GM19240 (cell line): Measurements from ENCODE around the gene KRTAP10-7.
"Not testable (repeated sequence)": the region's sequence is repeated elsewhere in the genome, so short reads cannot be mapped to it uniquely, and the experiment has no call there.

Experiments used
- DNase-seq: peaks from one replicate; pipeline ENCODE4 v3.0.0; 2011; ENCODE audit warnings: low spot score; ENCODE audit not compliant: insufficient read length

Gene KRTAP10-7

GRCh38 chr21:44571844-44572782 is 28.3 kb upstream of the KRTAP10-7 start:
- DNase-seq: no peak

GRCh38 chr21:44572959-44573583 is 27.3 kb upstream of the KRTAP10-7 start:
- no peak for DNase-seq

- DNase-seq: not testable (repeated sequence)
Observed at GRCh38 chr21:44573630-44574456, 26.6 kb upstream of the KRTAP10-7 start, which contains the start of gene KRTAP10-4. Gene KRTAP10-4, plus strand, starts transcription at chr21:44573729. Its CDS starts 30 bp downstream, at chr21:44573759.

GRCh38 chr21:44574457-44575306 is 25.7 kb upstream of the KRTAP10-7 start:
- no peak for DNase-seq

- DNase-seq: no peak
Observed at GRCh38 chr21:44575307-44576024, 24.9 kb upstream of the KRTAP10-7 start.

- no peak for DNase-seq
Observed at GRCh38 chr21:44576025-44576420, 24.4 kb upstream of the KRTAP10-7 start.

GRCh38 chr21:44578371-44579055 is 21.9 kb upstream of the KRTAP10-7 start:
- no peak for DNase-seq

GRCh38 chr21:44579056-44579832 is 21.2 kb upstream of the KRTAP10-7 start:
- no peak for DNase-seq

GRCh38 chr21:44579833-44580144 is 20.6 kb upstream of the KRTAP10-7 start:
- DNase-seq: no peak

GRCh38 chr21:44580231-44580821 is 20.1 kb upstream of the KRTAP10-7 start, which contains the start of gene KRTAP10-5:
Gene KRTAP10-5, minus strand, starts transcription at chr21:44580604. Its CDS starts 26 bp downstream, at chr21:44580578.
- not testable (repeated sequence) for DNase-seq

GRCh38 chr21:44581158-44581557 is 19.2 kb upstream of the KRTAP10-7 start:
- no peak for DNase-seq

GRCh38 chr21:44582055-44582454 is 18.3 kb upstream of the KRTAP10-7 start:
- no peak for DNase-seq

- no peak for DNase-seq
Observed at GRCh38 chr21:44583089-44583799, 17.2 kb upstream of the KRTAP10-7 start.

- DNase-seq: no peak
Observed at GRCh38 chr21:44583800-44584147, 16.6 kb upstream of the KRTAP10-7 start.

GRCh38 chr21:44585892-44586291 is 14.5 kb upstream of the KRTAP10-7 start:
- no peak for DNase-seq

GRCh38 chr21:44589094-44589493 is 11.3 kb upstream of the KRTAP10-7 start:
- no peak for DNase-seq

- DNase-seq: no peak
Observed at GRCh38 chr21:44589586-44590305, 10.7 kb upstream of the KRTAP10-7 start.
